DMS79 (cell line): ENCODE results near the gene PTPRF.

Experiments used
- DNase-seq: peaks from one replicate; lab custom pipeline; 2025; lab: John Stamatoyannopoulos, UW

Gene PTPRF

GRCh38 chr1:43552813-43553212 lies 22.1 kb downstream of the PTPRF start:
- DNase-seq: no peak

DNA sequence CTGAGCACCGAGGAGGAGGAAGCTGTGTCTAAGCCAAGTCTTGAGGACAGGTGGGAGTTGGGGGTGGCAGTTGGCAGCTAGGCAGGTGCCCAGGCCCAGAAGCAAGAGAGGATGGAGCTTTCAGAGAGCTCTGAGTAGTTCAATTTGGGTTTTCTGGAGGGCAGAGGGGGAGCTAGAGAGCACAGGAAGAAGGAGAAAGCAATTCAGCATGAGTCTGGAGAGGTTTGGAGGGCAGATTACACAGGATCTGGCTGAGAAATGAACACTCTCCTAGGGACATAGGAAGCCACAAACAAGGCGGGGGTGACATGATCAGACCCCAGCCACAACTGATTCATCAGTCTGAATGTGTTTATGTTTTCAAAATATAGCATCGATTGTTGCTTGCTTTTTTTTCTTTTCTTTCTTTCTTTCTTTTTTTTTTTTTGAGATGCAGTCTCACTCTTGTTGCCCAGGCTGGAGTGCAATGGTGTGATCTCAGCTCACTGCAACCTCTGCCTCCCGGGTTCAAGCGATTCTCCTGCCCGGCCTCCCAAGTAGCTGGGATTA lies 23.8 kb downstream of the PTPRF start:
- no peak for DNase-seq

- DNase-seq: no peak
These were observed 26.1 kb downstream of the PTPRF start for GRCh38 chr1:43556782-43557181.

DNA sequence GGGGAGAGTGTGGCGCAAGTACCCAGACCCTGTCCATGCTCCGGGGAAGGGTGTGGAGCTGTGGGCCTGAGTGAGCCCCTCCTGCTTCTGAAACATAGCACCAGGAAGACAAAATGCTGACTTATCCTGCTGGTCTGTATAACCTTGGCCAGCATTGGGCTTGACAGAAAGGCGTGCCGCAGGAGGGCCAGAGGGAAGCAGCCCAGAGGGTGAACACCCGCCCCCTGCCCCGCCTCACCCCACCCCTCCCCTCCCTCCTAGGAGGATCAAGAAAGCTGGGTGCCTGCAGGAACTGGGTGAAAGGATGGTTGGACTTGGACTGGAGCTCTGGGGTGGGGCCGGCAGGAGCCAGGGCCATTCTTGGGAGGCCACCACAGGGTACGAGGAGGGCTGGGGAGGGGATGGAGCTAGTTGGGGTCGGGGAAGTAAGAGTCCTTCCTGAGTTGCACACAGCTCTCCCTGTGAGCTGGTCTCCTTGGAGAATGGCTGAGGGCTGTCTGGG lies 27.1 kb downstream of the PTPRF start:
- no peak for DNase-seq

GRCh38 chr1:43558346-43558841 lies 27.7 kb downstream of the PTPRF start:
- DNase-seq: peak; percentile 79

DNA sequence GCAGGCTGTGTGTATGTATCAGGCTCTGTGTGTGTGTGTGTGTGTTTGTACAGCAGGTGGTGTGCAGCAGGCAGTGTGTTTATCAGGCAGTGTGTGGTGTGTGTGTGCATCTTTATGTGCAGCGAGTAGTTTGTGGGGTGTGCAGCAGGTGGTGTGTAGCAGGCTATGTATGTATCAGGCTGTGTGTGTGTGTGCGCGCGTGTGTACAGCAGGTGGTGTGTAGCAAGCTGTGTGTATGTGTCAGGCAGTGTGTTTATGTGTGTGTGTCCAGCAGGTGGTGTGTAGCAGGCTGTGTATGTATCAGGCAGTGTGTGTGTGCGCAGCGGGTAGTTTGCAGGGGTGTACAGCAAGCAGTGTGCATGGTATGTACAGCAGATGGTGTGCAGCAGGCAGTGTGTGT lies 29.0 kb downstream of the PTPRF start:
- DNase-seq: no peak

DNA sequence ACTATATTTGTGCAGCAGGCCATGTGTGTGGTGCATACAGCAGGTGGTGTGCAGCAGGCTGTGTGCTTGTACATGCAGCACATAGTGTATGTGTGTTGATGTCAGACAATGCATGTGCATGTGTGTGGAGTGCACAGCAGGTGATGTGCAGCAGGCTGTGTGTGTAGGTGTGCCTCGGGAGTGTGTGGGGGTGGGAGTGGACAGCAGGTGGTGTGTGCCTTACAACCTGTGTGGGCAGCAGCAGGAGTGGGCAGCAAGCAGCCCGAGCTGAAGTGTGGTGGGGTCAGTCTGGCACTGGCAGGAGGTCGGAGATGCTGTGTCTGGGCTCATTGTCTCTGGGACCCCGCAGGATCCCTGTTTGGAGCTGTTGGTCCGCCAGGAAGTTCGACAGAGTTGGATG lies 29.6 kb downstream of the PTPRF start:
- no peak for DNase-seq

DNA sequence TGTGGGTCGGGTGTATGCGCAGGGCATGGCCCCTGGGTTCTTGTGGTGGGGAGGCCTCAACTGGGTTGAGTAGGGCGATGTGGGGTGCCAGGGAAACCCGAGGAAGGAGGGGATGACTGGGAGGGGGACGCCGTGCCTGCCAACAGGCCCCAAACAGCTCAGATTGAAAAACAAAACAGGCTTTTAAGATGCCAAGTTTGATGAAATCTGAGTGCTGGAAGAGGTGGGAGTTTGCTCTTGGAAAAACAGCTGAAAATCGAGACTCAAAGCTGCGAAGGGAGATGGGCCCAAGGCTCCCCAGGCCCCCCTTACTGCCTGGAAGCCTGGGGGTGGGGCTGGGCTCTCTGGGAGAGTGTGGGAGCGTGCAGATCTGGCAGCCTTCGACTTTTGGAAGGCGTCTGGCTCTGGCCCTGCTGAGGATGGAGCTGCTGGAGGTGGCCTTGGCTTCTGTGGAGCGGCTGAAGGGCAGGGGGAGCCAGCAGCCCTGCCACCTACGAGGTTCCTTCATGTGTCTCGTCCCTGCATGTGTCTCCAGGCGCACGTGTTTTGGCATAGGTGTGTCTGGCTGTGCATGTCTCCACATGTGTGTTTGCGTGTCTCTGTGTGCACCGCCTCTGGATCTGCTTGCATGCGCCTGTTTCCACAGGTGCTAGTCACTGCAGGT lies 33.3 kb downstream of the PTPRF start:
- no peak for DNase-seq

DNA sequence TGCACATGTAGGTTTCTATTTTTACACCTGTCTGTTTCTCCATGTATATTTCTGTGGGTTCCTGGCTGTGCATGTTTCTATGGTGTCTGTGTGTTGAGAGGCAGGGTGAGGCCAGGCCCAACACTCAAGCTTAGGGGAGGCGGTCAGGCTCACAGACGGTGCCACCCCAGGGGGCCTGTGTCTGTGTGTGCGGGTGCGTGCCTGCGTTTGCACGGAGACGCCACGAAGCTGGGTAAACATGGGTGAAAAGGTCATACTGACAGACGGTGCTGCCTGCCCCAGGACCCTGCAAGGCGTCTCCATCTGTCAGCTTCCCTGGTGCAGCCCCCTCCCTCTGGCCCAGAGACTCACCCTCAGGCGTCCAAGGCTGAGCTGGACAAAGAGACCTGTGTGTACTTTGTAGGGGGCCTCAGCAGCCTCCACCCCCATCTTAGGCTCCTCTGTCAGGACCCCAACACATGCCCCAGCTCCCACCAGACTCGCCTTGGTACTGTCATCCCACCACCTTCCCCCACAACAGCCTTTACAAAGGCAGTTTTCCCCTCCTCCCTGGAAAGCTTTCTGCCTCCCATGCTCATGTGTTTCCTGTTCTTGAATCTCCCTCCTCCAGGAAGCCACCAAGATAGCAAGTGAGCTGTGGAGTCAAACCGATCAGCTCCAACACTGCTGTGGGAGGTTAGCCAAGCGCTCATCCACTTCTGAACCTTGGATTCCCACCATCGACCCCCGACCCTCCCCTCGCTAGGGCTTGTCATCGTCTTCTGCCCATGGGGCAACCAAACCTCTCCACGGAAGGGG lies 34.1 kb downstream of the PTPRF start:
- DNase-seq: no peak

- peak; percentile 47 for DNase-seq
These were observed 35.1 kb downstream of the PTPRF start for GRCh38 chr1:43565600-43566360.

DNA sequence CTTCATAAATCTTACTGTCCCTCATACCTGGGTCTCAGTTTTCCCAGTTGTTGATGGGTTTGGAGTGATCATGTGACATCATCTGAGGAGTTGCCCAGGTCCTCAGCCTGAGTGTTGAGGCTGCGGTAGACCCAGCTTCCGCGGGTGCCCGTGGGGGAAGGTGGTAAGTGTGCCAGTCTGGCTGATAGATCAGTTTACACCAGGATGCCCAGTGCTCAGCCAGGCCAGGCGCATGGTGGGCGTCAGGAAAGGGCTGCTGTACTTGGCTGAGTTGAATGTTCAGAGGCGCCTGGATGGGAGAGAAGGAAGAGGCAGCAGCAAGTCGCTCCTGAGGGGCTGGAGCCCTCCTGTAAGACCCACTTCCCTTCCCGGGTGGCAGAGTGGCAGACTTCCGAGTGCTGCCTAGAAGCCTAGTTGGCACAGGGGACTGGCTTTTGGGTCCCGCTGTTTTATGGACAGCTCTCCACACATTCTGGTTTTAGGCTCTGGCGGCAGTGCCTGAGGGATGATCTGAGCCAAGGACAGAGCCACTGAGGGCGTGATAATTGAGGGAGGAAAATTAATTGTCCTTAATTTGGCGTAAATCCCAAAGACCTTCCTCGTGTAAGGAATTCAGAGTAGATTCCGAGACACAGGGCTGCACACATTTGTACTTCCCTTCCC lies 35.8 kb downstream of the PTPRF start:
- DNase-seq: no peak

GRCh38 chr1:43569175-43569574 lies 38.5 kb downstream of the PTPRF start:
- DNase-seq: no peak

GRCh38 chr1:43570277-43570676 lies 39.6 kb downstream of the PTPRF start:
- no peak for DNase-seq

DNA sequence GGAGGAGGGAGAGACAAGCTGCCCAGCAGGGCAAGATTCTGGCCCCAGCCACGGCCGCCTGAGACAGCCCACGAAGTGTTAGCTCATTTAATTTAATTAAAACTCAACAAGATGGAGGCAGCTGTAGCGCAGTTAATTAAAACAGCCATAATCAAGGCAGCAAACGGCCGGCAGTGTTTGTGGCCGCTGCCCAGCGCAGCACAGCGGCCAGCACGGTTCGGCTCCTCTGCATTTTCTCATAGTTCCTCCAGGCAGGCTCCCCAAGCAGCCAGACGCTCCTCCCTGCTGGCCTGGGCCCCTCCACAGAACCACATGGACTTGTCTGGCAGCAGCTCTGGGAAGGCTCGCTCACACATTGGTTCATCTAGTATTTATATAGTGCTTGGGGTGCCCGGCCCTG lies 40.0 kb downstream of the PTPRF start:
- DNase-seq: no peak

DNA sequence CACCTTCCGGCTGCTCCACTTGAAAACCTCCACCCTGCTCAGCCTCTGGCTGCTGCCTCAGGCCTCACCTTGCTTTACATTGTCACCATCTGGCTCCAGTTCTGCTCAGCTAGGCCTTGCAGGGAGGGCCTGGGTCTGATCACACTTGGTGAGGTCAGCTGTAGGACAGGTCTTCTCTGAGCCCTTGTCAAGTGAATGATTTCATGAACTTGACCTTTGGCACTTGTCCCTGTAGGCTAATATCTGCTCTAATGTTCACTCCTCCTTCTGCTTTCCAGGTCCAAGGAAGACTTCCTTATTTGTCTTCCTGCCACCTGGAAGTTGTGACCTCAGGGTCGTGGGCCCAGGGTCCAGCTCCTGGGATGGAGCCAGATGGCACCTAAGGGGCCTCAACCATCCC lies 41.4 kb downstream of the PTPRF start:
- no peak for DNase-seq

GRCh38 chr1:43572538-43572937 lies 41.9 kb downstream of the PTPRF start:
- DNase-seq: peak; percentile 48

GRCh38 chr1:43573066-43573800 lies 42.5 kb downstream of the PTPRF start:
- DNase-seq: no peak

DNA sequence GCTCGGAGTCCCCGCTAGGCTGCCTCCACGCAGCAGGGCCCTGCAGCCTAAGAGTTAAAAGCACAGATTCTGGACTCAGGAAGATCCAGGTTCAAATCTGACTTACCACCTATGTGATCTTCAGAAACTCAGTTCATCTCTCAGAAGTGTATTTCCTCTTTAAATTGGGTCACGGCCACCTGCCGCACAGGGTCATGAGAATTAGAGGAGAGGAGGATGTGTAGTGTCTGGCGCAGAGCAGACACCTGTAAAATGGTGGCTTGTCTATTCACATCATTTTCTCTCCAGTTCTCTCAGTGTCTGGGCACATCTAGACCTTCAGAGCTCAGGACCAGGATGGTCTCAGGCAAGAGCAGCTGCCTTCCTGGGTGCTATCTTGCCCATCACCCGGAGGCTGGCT lies 45.8 kb downstream of the PTPRF start:
- no peak for DNase-seq

- no peak for DNase-seq
These were observed 47.2 kb downstream of the PTPRF start for GRCh38 chr1:43577655-43578542.

GRCh38 chr1:43580039-43580438 lies 49.4 kb downstream of the PTPRF start:
- DNase-seq: no peak
